ENCODE results near the gene EEFSEC. TPM values are rescaled to one million over a fixed set of nuclear protein-coding genes. Genes with fewer than 3 reads are reported as not detected.

EEFSEC gene
- polyA plus RNA-seq, 1 donor from 2014 or later = 4.6 TPM

DNA sequence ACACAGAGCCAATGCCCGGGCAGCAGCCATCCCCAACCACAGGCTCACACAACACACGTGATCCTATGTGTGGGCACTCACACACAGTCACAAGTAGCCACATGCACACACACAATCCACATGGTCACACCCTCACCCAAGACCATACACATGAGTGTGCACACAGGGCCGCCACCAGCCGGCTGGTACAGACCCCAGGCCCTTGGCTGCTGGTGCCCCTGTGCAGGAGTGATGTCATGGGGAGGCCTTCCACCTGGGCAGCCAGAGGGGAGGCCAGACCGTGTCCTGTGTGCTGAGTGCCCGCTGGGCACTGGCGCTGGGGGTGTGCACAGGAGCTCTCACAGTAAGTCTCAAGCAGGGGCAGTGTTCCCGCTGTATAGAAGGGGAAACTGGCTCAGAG, 276.5 kb downstream of the EEFSEC start:
- H3K4me2 ChIP-seq (ENCODE audit: low read length) = no peak overlapping the region
- no peak overlapping the region for H3K4me3 ChIP-seq (ENCODE audit: low read length)
- H3K27me3 ChIP-seq (ENCODE audit: insufficient read depth, low read depth, low read length) = peaks cover 23% of the 10 kb centered on the region
- H3F3A ChIP-seq (ENCODE audit: insufficient read depth, low read length, poor library complexity, severe bottlenecking) = no peaks in the 10 kb centered on the region
- H4K20me1 ChIP-seq (ENCODE audit: insufficient read depth) = no peaks in the 10 kb centered on the region
- no peaks in the 10 kb centered on the region for H3K9me2 ChIP-seq (ENCODE audit: insufficient read depth, low read length)
- no peak for TF ChIP-seq RAD21 (conservative IDR thresholded peaks at IDR 0.05)
- no peak for TF ChIP-seq TAF1 (IDR thresholded peaks at IDR 0.05; ENCODE audit: low read depth)
- TF ChIP-seq, protein P1, sequence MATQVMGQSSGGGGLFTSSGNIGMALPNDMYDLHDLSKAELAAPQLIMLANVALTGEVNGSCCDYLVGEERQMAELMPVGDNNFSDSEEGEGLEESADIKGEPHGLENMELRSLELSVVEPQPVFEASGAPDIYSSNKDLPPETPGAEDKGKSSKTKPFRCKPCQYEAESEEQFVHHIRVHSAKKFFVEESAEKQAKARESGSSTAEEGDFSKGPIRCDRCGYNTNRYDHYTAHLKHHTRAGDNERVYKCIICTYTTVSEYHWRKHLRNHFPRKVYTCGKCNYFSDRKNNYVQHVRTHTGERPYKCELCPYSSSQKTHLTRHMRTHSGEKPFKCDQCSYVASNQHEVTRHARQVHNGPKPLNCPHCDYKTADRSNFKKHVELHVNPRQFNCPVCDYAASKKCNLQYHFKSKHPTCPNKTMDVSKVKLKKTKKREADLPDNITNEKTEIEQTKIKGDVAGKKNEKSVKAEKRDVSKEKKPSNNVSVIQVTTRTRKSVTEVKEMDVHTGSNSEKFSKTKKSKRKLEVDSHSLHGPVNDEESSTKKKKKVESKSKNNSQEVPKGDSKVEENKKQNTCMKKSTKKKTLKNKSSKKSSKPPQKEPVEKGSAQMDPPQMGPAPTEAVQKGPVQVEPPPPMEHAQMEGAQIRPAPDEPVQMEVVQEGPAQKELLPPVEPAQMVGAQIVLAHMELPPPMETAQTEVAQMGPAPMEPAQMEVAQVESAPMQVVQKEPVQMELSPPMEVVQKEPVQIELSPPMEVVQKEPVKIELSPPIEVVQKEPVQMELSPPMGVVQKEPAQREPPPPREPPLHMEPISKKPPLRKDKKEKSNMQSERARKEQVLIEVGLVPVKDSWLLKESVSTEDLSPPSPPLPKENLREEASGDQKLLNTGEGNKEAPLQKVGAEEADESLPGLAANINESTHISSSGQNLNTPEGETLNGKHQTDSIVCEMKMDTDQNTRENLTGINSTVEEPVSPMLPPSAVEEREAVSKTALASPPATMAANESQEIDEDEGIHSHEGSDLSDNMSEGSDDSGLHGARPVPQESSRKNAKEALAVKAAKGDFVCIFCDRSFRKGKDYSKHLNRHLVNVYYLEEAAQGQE (IDR thresholded peaks at IDR 0.05; ENCODE audit: borderline replicate concordance) = no peak
- no peak for TF ChIP-seq SMC3 (conservative IDR thresholded peaks at IDR 0.05; ENCODE audit: poor library complexity)
- TF ChIP-seq EZH2 (IDR thresholded peaks at IDR 0.05; ENCODE audit: borderline replicate concordance, insufficient read depth, low read length, poor library complexity, severe bottlenecking) = no peak
- TF ChIP-seq, protein P2, sequence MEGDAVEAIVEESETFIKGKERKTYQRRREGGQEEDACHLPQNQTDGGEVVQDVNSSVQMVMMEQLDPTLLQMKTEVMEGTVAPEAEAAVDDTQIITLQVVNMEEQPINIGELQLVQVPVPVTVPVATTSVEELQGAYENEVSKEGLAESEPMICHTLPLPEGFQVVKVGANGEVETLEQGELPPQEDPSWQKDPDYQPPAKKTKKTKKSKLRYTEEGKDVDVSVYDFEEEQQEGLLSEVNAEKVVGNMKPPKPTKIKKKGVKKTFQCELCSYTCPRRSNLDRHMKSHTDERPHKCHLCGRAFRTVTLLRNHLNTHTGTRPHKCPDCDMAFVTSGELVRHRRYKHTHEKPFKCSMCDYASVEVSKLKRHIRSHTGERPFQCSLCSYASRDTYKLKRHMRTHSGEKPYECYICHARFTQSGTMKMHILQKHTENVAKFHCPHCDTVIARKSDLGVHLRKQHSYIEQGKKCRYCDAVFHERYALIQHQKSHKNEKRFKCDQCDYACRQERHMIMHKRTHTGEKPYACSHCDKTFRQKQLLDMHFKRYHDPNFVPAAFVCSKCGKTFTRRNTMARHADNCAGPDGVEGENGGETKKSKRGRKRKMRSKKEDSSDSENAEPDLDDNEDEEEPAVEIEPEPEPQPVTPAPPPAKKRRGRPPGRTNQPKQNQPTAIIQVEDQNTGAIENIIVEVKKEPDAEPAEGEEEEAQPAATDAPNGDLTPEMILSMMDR (IDR thresholded peaks at IDR 0.05; ENCODE audit: poor library complexity, severe bottlenecking) = no peak
- TF ChIP-seq EP300 (conservative IDR thresholded peaks at IDR 0.05; ENCODE audit: poor library complexity, severe bottlenecking) = no peak
- TF ChIP-seq MXI1 (conservative IDR thresholded peaks at IDR 0.05; ENCODE audit: poor library complexity, severe bottlenecking) = no peak
- TF ChIP-seq POLR2AphosphoS5 (IDR thresholded peaks at IDR 0.05) = no peak
- no peaks in the 10 kb centered on the region for H3K36me3 ChIP-seq (ENCODE audit: insufficient read depth, low read length)
- H2AFZ ChIP-seq (ENCODE audit: low read depth, low read length) = no peak overlapping the region
- H3K27ac ChIP-seq (ENCODE audit: low read length) = no peak overlapping the region
- no peaks in the 10 kb centered on the region for H3K9me3 ChIP-seq (ENCODE audit: low read length)
- no peak overlapping the region for H3K9ac ChIP-seq (ENCODE audit: low read length)
- no peaks in the 10 kb centered on the region for H3K79me2 ChIP-seq (replicated peaks; ENCODE audit: insufficient read depth, low read length)

DNA sequence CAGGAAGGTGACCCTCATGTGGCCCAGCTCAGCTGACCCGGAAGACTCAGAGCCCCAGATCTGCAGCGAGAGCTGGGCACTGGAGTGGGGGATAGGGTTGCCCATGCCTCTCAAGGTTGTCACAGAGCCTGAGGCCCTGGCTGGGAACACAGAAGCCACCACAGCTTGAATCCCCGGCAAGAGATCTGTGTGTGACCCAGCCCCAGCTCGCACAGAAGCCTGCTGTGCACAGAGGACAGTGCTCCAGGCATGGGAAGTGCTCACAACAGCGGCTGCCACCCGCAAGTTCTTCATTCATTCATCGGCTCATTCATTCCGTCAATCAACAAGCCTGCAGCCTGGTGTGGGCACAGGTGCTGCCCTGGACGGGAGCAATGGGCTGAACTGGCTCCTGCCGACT, 277.0 kb downstream of the EEFSEC start:
- peaks cover 23% of the 10 kb centered on the region for H3K27me3 ChIP-seq (ENCODE audit: insufficient read depth, low read depth, low read length)

More for the DNA sequence above, 277.0 kb downstream of the EEFSEC start:
- Histone ChIP-seq H3K9ac (ENCODE audit: low read length) (no peak overlapping the region), H3K9me2 (ENCODE audit: insufficient read depth, low read length) (no peaks in the 10 kb centered on the region), H3K9me3 (ENCODE audit: low read length) (no peaks in the 10 kb centered on the region), H3K36me3 (ENCODE audit: insufficient read depth, low read length) (no peaks in the 10 kb centered on the region), H2AFZ (ENCODE audit: low read depth, low read length) (no peak overlapping the region), H3K4me3 (ENCODE audit: low read length) (no peak overlapping the region), H4K20me1 (ENCODE audit: insufficient read depth) (no peaks in the 10 kb centered on the region), H3F3A (ENCODE audit: insufficient read depth, low read length, poor library complexity, severe bottlenecking) (no peaks in the 10 kb centered on the region), H3K27ac (ENCODE audit: low read length) (no peak overlapping the region), H3K79me2 (replicated peaks; ENCODE audit: insufficient read depth, low read length) (no peaks in the 10 kb centered on the region), H3K4me2 (ENCODE audit: low read length) (no peak overlapping the region)
- TF ChIP-seq, protein P1 (IDR thresholded peaks at IDR 0.05; ENCODE audit: borderline replicate concordance) = no peak
- TF ChIP-seq, protein P2 (IDR thresholded peaks at IDR 0.05; ENCODE audit: poor library complexity, severe bottlenecking) = no peak
- TF ChIP-seq POLR2AphosphoS5 (IDR thresholded peaks at IDR 0.05) (no peak), EZH2 (IDR thresholded peaks at IDR 0.05; ENCODE audit: borderline replicate concordance, insufficient read depth, low read length, poor library complexity, severe bottlenecking) (no peak)

All from neural cell (in vitro differentiated cells).